ENCODE measurements around the gene MAEA.

- TF ChIP-seq EZH2 (IDR thresholded peaks at IDR 0.05; ENCODE audit: borderline replicate concordance), result no peak
- no peak for TF ChIP-seq EZH2phosphoT487 (IDR thresholded peaks at IDR 0.05; ENCODE audit: low read depth, severe bottlenecking, unreplicated experiment)
- no peak for TF ChIP-seq CTCF (IDR thresholded peaks at IDR 0.05; ENCODE audit: poor library complexity)
These were observed 45.4 kb upstream of the MAEA start for GRCh38 chr4:1244081-1244977.
